SHP77 (cell line): ENCODE measurements around the gene SOCS3.

ENCODE experiments used
- DNase-seq, 2 experiments: peaks; one replicate each; lab custom pipeline; 2025; lab: John Stamatoyannopoulos, UW

Gene SOCS3

DNA sequence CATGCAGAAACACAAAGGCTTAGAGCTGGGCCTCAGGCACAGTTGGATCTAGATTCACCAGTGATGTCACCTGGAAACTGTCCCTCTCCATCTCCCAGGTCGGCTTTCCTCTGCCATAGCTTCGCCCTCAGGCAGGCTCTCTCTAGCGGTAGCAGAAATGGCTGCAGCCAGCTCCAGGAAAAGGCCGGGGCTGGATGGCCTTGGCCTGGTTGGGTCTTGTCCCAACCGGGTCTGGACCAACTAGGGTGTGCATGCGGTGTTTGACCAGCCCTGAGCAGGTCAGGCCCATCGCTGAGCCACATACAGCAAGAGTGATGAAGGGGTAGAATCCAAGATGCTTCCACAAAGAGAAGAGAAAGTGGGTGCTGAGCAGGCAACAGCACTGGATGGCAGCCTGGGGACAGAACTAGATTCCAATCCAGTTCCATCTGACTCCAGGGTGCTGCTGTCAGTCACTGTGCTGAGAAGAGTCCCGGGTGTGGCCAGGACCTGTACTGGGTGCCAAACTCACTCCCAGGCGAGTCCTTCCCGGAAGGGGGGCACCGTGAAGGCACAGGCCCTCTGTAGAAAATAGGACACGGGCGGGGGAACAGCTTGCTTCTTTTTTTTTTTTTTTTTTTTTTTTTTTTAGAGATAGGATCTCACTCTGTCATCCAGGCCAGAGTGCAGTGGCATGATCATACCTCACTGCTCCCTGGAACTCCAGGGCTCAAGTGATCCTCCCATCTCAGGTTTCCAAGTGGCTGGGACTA lies 51.8 kb downstream of the SOCS3 start:
- no peak for DNase-seq

DNA sequence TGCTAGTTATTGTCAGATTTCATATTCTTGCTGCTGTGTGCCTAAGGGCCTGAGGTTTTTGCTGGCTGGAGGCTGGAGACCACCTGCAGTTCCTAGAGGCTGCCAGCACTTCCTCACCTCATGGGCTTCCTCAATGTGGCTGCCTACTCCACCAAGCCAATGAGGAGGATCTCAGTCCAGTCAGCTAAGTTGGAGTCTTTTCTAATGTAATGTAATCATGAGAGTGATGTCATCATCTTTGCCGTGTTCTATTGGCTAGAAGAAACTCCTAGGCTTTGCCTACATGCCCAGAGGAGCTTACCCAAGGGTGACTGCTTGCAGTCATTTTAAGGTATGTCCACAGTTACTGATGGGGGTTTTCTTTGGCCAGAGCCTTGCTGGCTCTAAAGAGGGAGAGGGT lies 53.0 kb downstream of the SOCS3 start:
- no peak for DNase-seq
